ENCODE data around the gene RPIA.

RPIA gene

DNA sequence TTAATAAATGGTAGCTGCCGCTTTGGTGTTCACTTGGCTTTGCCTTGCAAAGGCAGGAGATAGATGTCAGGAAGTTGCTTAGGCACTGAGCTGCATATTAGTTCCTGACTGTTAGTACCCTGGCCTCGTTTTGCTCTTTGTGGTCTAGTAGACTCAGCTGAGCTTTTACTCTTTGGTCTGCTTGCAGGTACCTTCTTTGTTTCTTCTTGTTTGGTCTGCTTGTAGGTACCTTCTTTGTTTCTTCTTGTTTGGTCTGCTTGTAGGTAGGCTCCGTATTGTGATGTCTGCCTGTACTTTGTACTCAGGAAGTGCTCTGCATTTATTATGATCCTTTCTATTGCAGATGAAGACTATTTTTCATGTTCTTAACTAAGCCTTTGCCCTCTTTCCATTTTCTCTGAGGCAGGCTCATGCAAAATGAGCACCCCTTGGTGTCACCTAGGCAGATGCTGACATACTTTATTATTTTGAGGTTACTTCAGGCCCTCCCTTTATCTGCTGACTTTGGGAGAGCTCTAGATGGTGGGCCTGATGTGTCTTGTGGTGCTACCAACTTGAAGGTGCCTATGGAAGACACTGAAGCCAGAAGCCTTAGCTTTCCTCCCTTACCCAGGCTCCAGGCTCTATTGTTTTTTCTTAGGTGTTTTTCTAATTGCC, 6.0 kb downstream of the RPIA start:
- no peak overlapping the region for H3K27ac ChIP-seq
- TF ChIP-seq, protein P1, sequence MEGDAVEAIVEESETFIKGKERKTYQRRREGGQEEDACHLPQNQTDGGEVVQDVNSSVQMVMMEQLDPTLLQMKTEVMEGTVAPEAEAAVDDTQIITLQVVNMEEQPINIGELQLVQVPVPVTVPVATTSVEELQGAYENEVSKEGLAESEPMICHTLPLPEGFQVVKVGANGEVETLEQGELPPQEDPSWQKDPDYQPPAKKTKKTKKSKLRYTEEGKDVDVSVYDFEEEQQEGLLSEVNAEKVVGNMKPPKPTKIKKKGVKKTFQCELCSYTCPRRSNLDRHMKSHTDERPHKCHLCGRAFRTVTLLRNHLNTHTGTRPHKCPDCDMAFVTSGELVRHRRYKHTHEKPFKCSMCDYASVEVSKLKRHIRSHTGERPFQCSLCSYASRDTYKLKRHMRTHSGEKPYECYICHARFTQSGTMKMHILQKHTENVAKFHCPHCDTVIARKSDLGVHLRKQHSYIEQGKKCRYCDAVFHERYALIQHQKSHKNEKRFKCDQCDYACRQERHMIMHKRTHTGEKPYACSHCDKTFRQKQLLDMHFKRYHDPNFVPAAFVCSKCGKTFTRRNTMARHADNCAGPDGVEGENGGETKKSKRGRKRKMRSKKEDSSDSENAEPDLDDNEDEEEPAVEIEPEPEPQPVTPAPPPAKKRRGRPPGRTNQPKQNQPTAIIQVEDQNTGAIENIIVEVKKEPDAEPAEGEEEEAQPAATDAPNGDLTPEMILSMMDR (IDR thresholded peaks at IDR 0.05) = no peak
- TF ChIP-seq ZFX (IDR thresholded peaks at IDR 0.05; ENCODE audit: borderline replicate concordance) = no peak

DNA sequence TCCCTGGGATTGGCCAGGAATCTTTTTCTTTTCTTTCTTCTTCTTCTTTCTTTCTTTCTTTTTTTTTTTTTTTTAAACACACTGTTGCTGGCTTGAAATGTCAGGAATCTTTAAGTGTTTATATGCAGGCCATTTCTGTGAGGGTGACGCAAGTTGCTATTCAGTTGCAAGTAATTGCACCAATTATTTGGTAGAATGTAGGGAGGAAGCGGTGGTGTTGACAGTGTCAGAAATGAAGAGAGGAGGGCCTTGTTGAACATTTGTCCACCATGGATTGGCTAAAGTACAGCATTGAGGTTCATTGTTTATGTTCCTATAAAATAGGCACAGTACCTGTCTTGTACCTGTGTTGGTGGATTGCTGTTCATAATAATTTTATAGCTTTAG, 6.5 kb downstream of the RPIA start:
- no peak overlapping the region for H3K27ac ChIP-seq

DNA sequence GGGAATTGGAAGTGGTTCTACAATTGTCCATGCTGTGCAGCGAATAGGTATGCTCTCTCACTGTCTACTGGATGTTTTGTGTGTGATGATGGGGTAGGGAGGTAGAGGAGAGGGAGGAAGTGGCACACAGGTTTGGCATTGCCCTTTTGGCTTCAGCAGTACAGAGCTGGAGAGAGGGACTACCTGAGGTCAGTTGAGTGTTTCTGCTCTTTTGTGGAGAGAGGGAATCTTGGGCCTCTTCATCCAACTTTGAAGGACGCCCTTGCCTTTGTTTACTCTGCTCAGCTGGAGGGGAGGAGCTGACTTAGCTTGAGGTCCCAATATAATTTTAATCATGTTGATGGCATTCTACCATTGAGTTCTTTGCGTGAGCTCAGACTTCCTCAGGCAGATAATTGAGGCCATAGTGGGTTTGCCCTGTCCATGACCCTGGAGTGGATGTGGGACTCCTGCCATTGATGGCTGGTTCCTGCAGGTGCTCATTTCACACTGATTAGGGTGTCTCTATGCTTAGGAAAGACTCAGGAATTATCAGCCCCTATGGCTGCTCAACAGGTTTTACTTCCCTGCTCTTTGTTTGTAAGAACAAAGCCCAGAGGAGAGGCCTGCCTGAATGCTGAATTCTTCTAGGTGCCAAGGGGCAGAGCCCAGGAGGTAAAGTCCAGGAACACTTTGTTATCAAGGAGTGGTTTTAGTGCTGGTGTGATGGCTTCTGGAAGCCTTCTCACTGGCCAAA, 7.2 kb downstream of the RPIA start:
- TF ChIP-seq, protein P1 (IDR thresholded peaks at IDR 0.05) = no peak
- no peak for TF ChIP-seq ZFX (IDR thresholded peaks at IDR 0.05; ENCODE audit: borderline replicate concordance)
- H3K27ac ChIP-seq = no peak overlapping the region

More for the DNA sequence above, 6.5 kb downstream of the RPIA start:
- no peak for TF ChIP-seq ZFX (IDR thresholded peaks at IDR 0.05; ENCODE audit: borderline replicate concordance)
- TF ChIP-seq, protein P1 (IDR thresholded peaks at IDR 0.05) = no peak

DNA sequence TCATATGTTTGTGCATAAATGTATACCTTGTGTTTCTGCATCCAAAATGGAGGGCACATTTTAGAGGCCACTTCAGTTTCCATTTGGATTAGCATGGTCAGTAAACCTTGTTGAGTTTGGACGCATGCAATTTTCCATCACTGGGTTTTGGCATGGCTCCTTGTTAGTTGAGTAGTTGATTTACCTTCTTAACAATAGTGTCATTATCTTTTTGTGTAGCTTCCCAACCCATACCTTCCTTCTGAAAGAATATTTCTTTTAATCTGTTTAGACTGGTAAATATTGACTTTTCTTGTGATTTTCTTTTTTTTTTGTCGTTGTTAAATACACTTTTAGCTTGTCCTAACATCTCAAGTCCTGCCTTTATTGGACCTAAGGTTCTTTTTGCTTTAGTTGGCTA, 15.5 kb downstream of the RPIA start:
- TF ChIP-seq, protein P1 (IDR thresholded peaks at IDR 0.05) = no peak
- no peak for TF ChIP-seq ZFX (IDR thresholded peaks at IDR 0.05; ENCODE audit: borderline replicate concordance)
- H3K27ac ChIP-seq = peak overlapping the region; percentile 30; the same call in 1 of the 2 replicates

DNA sequence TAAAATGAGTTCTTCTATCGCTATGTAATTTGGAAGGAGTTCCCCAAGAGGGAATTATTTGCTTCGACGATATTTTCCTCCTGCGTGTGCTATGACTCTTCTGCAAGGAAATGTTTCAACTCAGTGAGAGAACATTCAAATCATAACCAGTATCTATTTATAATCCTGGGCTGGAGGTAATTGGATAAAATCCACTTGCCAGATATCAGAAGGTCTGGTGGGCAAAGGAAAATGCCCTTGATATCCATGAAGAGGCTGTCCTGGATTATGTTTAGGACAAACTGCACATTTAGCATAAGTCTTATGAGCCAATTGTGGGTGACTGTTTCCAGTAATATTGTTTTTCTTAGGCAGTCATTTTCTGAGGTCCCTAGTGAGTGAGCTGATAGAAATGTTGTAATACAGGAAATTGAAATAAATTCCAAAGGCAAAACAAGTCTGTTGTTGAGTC, 17.7 kb downstream of the RPIA start:
- no peak overlapping the region for H3K27ac ChIP-seq
- TF ChIP-seq, protein P1 (IDR thresholded peaks at IDR 0.05) = no peak
- no peak for TF ChIP-seq ZFX (IDR thresholded peaks at IDR 0.05; ENCODE audit: borderline replicate concordance)

DNA sequence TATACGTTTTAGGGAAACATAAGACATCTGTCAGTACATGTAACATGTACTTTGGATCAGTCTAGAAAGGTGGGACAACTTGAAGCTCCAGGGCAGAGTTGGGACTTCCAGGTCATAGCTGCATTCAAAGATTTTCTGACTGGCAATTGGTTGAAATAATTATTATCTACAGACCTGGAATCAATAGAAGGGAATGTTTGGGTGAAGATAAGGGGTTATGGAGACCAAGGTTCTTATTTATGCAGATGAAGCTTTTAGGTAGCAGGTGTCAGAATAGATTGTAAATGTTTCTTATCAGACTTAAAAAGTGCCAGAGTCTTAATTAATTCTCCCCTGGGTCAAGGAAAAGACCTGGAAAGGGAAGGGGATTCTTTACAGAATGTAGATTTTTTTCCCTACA, 19.8 kb downstream of the RPIA start:
- no peak overlapping the region for H3K27ac ChIP-seq
- TF ChIP-seq, protein P1 (IDR thresholded peaks at IDR 0.05) = no peak
- no peak for TF ChIP-seq ZFX (IDR thresholded peaks at IDR 0.05; ENCODE audit: borderline replicate concordance)

DNA sequence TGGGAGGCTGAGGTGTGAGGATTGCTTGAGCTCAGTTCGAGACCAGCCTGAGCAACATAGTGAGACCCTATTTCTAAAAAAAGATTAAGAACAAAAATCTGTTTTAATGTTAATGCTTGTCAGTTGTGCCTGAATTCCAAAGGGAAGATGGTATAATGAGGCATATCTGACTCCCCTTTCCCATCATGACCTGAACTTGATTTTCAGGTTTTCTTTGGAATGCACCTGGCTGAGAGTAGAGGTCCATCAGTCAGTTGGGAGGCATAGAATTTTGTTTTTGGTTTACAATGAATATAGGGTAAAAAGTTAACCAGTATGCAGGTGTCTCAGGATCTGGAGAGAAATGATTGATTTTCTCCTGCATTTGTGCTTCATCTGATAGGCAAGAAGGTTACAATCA, 20.4 kb downstream of the RPIA start:
- no peak overlapping the region for H3K27ac ChIP-seq
- no peak for TF ChIP-seq ZFX (IDR thresholded peaks at IDR 0.05; ENCODE audit: borderline replicate concordance)
- TF ChIP-seq, protein P1 (IDR thresholded peaks at IDR 0.05) = no peak

Measured in 22Rv1 (cell line).